ENCODE data around the gene KIF12. TPM values are rescaled to one million over a fixed set of nuclear protein-coding genes. Genes with fewer than 3 reads are reported as not detected.
"Not testable (repeated sequence)": the region's sequence is repeated elsewhere in the genome, so short reads cannot be mapped to it uniquely, and the experiment has no call there.

Gene KIF12
- total and polyA plus RNA-seq, 12 donors = 0.13 to 0.45 TPM; not detected in 10

GRCh38 chr9:114130624-114131277, 31.7 kb upstream of the KIF12 start:
- Histone ChIP-seq H3K4me1 (peaks cover 0 to 28% (median 24%) of the 10 kb centered on the region in 9 donors), H3K4me3 (no peak overlapping the region), H3K9me3 (peaks cover 0 to 10% (median 0%) of the 10 kb centered on the region in 11 donors), H3K36me3 (no peaks in the 10 kb centered on the region), H3K27me3 (peaks cover 0 to 7% (median 0%) of the 10 kb centered on the region in 7 donors), H3K27ac (no peak overlapping the region)
- DNase-seq (no peak), ATAC-seq (peak in 3 of 8 donors; percentile 36 to 73 (median 50))
- intact Hi-C loops (cut with DNase I) = no loop called here
- WGBS, 2 donors = 82 to 85% methylated on average over 4 of the region's 4 CpGs
- TF ChIP-seq CTCF (IDR thresholded peaks at IDR 0.05) = no peak

- Histone ChIP-seq H3K9me3 (peaks cover 0 to 10% (median 0%) of the 10 kb centered on the region in 11 donors), H3K27me3 (peaks cover 0 to 7% (median 0%) of the 10 kb centered on the region in 7 donors), H3K4me1 (peaks cover 0 to 28% (median 24%) of the 10 kb centered on the region in 9 donors), H3K27ac (no peak overlapping the region), H3K36me3 (no peaks in the 10 kb centered on the region), H3K4me3 (no peak overlapping the region)
- DNase-seq = no peak
- TF ChIP-seq CTCF (IDR thresholded peaks at IDR 0.05) = no peak
- no peak for ATAC-seq
- intact Hi-C loops (cut with DNase I) = no loop called here
- WGBS, 2 donors = 84 to 95% methylated on average over 7 of the region's 7 CpGs
Measured at GRCh38 chr9:114130141-114130540, 31.0 kb upstream of the KIF12 start.

- ATAC-seq; H3K27me3 ChIP-seq; intact Hi-C loops (cut with DNase I); DNase-seq; H3K4me3 ChIP-seq; H3K36me3 ChIP-seq; H3K27ac ChIP-seq: not testable (repeated sequence)
- WGBS, 2 donors = 90 to 93% methylated on average over 3 of the region's 3 CpGs
- Histone ChIP-seq H3K9me3 (peaks cover 0 to 10% (median 0%) of the 10 kb centered on the region in 11 donors), H3K4me1 (peaks cover 0 to 38% (median 28%) of the 10 kb centered on the region in 9 donors)
Measured at GRCh38 chr9:114128759-114129158, 29.7 kb upstream of the KIF12 start.

GRCh38 chr9:114126247-114127060, 27.4 kb upstream of the KIF12 start:
- intact Hi-C loops (cut with DNase I) = no loop called here
- Histone ChIP-seq H3K27me3 (peaks cover 0 to 7% (median 0%) of the 10 kb centered on the region in 7 donors), H3K9me3 (peaks cover 0 to 10% (median 0%) of the 10 kb centered on the region in 11 donors), H3K4me1 (peaks cover 0 to 29% (median 19%) of the 10 kb centered on the region in 9 donors), H3K27ac (no peak overlapping the region), H3K36me3 (no peaks in the 10 kb centered on the region), H3K4me3 (no peak overlapping the region)
- TF ChIP-seq CTCF (IDR thresholded peaks at IDR 0.05) = no peak
- DNase-seq (no peak), ATAC-seq (no peak)
- WGBS, 2 donors = 73 to 75% methylated on average over 13 of the region's 13 CpGs

All from heart right ventricle (tissue), 16 donors.